ENCODE measurements around the gene ABLIM1. TPM values are rescaled to one million over a fixed set of nuclear protein-coding genes. Genes with fewer than 3 reads are reported as not detected.
A peak's percentile ranks its signal among the peaks of the same experiment; 100 is the strongest.

ABLIM1 gene
- total and polyA plus RNA-seq, 3 donors from 2014 or later, result 90.0 to 137 (median 128) TPM

- Histone ChIP-seq H3K27me3 (no peaks in the 10 kb centered on the region), H3K9me3 (no peaks in the 10 kb centered on the region), H3K36me3 (ENCODE audit: low read depth, missing control alignments) (no peaks in the 10 kb centered on the region), H3K4me3 (no peak overlapping the region), H3K27ac (no peak overlapping the region), H3K4me1 (peaks cover 19% of the 10 kb centered on the region)
- TF ChIP-seq CTCF (IDR thresholded peaks at IDR 0.05), result no peak
- TF ChIP-seq POLR2A (IDR thresholded peaks at IDR 0.05), result no peak
- WGBS, 2 donors, result 74 to 89% methylated on average over 5 of the region's 5 CpGs
- intact Hi-C loops (cut with DNase I; ENCODE audit: low total_unique reads), result no loop called here
- no peak for DNase-seq
Observed at GRCh38 chr10:114688786-114689185, 30.7 kb upstream of the ABLIM1 start.

- Histone ChIP-seq H3K4me3 (no peak overlapping the region), H3K27ac (peak overlapping the region in 1 of 2 donors; percentile 8), H3K4me1 (peaks cover 23% of the 10 kb centered on the region), H3K36me3 (ENCODE audit: low read depth, missing control alignments) (no peaks in the 10 kb centered on the region), H3K27me3 (no peaks in the 10 kb centered on the region), H3K9me3 (no peaks in the 10 kb centered on the region)
- WGBS, 2 donors, result 64 to 79% methylated on average over 3 of the region's 3 CpGs
- DNase-seq, result no peak
- intact Hi-C loops (cut with DNase I; ENCODE audit: low total_unique reads), result no loop called here
- TF ChIP-seq POLR2A (IDR thresholded peaks at IDR 0.05) (no peak), CTCF (IDR thresholded peaks at IDR 0.05) (no peak)
Observed at GRCh38 chr10:114687459-114687858, 29.4 kb upstream of the ABLIM1 start.

- WGBS, 2 donors, result 90 to 95% methylated on average over 2 of the region's 2 CpGs
- intact Hi-C loops (cut with DNase I; ENCODE audit: low total_unique reads), result no loop called here
- Histone ChIP-seq H3K27ac (no peak overlapping the region), H3K27me3 (no peaks in the 10 kb centered on the region), H3K4me1 (peaks cover 23% of the 10 kb centered on the region), H3K9me3 (no peaks in the 10 kb centered on the region), H3K36me3 (ENCODE audit: low read depth, missing control alignments) (no peaks in the 10 kb centered on the region), H3K4me3 (no peak overlapping the region)
- DNase-seq, result no peak
- TF ChIP-seq POLR2A (IDR thresholded peaks at IDR 0.05), result no peak
- TF ChIP-seq CTCF (IDR thresholded peaks at IDR 0.05), result no peak
Observed at GRCh38 chr10:114686013-114686412, 27.9 kb upstream of the ABLIM1 start.

- no peak overlapping the region for H3K4me3 ChIP-seq
- H3K36me3 ChIP-seq (ENCODE audit: low read depth, missing control alignments), result no peaks in the 10 kb centered on the region
- no peak for TF ChIP-seq CTCF (IDR thresholded peaks at IDR 0.05)
- peaks cover 23% of the 10 kb centered on the region for H3K4me1 ChIP-seq
- no peaks in the 10 kb centered on the region for H3K9me3 ChIP-seq
- H3K27ac ChIP-seq, result peak overlapping the region in 1 of 2 donors; percentile 52
- intact Hi-C loops (cut with DNase I; ENCODE audit: low total_unique reads), result no loop called here
- no peak for DNase-seq
- WGBS, 2 donors, result 53 to 83% methylated on average over 5 of the region's 5 CpGs
- H3K27me3 ChIP-seq, result no peaks in the 10 kb centered on the region
Observed at GRCh38 chr10:114685456-114685855, 27.4 kb upstream of the ABLIM1 start.

GRCh38 chr10:114684822-114685209 lies 26.7 kb upstream of the ABLIM1 start:
- Histone ChIP-seq H3K27me3 (no peaks in the 10 kb centered on the region), H3K36me3 (ENCODE audit: low read depth, missing control alignments) (no peaks in the 10 kb centered on the region), H3K4me3 (no peak overlapping the region), H3K4me1 (peaks cover 23% of the 10 kb centered on the region), H3K27ac (peak overlapping the region in 1 of 2 donors; percentile 52), H3K9me3 (no peaks in the 10 kb centered on the region)
- intact Hi-C loops (cut with DNase I; ENCODE audit: low total_unique reads), result no loop called here
- 33 to 48% methylated on average over 5 of the region's 5 CpGs for WGBS, 2 donors
- TF ChIP-seq CTCF (IDR thresholded peaks at IDR 0.05), result no peak
- TF ChIP-seq POLR2A (IDR thresholded peaks at IDR 0.05), result no peak
- no peak for DNase-seq

All from testis (tissue), 3 donors.